WTC11 (cell line): ENCODE results near the gene DEPDC1B. TPM values are rescaled to one million over a fixed set of nuclear protein-coding genes. Genes with fewer than 3 reads are reported as not detected.

Source experiments
- ATAC-seq: fragments of 200-7000 bp; cut with Tn5 transposase; 2 replicates; pipeline ENCODE4 v1.10.0; 2021; ENCODE audit warnings: mild to moderate bottlenecking, moderate library complexity
- CTCF ChIA-PET: fragments of 300-600 bp; sonication (Branson Sonifier 250); formaldehyde crosslinking; loops from one replicate; lab custom pipeline; 2021; ENCODE audit warnings: antibody characterized with exemption; lab: Charles Lee
- POLR2A ChIA-PET: fragments of 350-600 bp; sonication (Branson Sonifier 250); formaldehyde crosslinking; loops from one replicate; lab custom pipeline; 2021; ENCODE audit warnings: antibody characterized with exemption; lab: Charles Lee
- DNase-seq: peaks from one replicate; pipeline ENCODE4 v3.0.0; 2021; ENCODE audit warnings: low spot score
- H3K27ac Mint-ChIP-seq: 2 replicates; pipeline ENCODE4 v1.8.0; 2021; ENCODE audit warnings: mixed read lengths
- H3K27me3 Mint-ChIP-seq: 2 replicates; pipeline ENCODE4 v1.8.0; 2021; ENCODE audit warnings: low read depth, mild to moderate bottlenecking, moderate library complexity, mixed read lengths
- H3K36me3 Mint-ChIP-seq: 2 replicates; pipeline ENCODE4 v1.8.0; 2021; ENCODE audit warnings: mixed read lengths
- H3K4me1 Mint-ChIP-seq: 2 replicates; pipeline ENCODE4 v1.8.0; 2022; ENCODE audit warnings: mixed read lengths
- H3K4me3 Mint-ChIP-seq: 2 replicates; pipeline ENCODE4 v1.8.0; 2021; ENCODE audit warnings: mild to moderate bottlenecking, moderate library complexity, mixed read lengths
- H3K9me3 Mint-ChIP-seq: 2 replicates; pipeline ENCODE4 v1.8.0; 2021; ENCODE audit warnings: mixed read lengths
- AFF4 ChIP-seq: sonication (generic); formaldehyde crosslinking; IDR thresholded peaks from 2 replicates; pipeline ENCODE4 v1.8.1; 2023; ENCODE audit warnings: mild to moderate bottlenecking, missing genetic modification reagents, borderline replicate concordance
- ATF1 ChIP-seq: sonication (generic); formaldehyde crosslinking; IDR thresholded peaks from 2 replicates; pipeline ENCODE4 v1.8.1; 2023; ENCODE audit warnings: mild to moderate bottlenecking, moderate library complexity, missing genetic modification reagents
- ATF3 ChIP-seq: sonication (generic); formaldehyde crosslinking; conservative IDR thresholded peaks from 2 replicates; pipeline ENCODE4 v1.8.1; 2022; ENCODE audit warnings: mild to moderate bottlenecking, missing genetic modification reagents
- CREB1 ChIP-seq: sonication (generic); formaldehyde crosslinking; IDR thresholded peaks from 2 replicates; pipeline ENCODE4 v1.8.0; 2023; ENCODE audit warnings: mild to moderate bottlenecking, missing genetic modification reagents
- ELF4 ChIP-seq: sonication (generic); formaldehyde crosslinking; IDR thresholded peaks from 2 replicates; pipeline ENCODE4 v1.8.1; 2022; ENCODE audit warnings: low read depth, mild to moderate bottlenecking, moderate library complexity, missing genetic modification reagents
- ERG ChIP-seq: fragments of 250-450 bp; sonication (Bioruptor Pico); IDR thresholded peaks from 2 replicates; pipeline ENCODE4 v1.8.0; 2021; ENCODE audit warnings: mild to moderate bottlenecking
- ESRRA ChIP-seq: sonication (generic); formaldehyde crosslinking; IDR thresholded peaks from 2 replicates; pipeline ENCODE4 v1.8.1; 2022; ENCODE audit warnings: mild to moderate bottlenecking, missing genetic modification reagents, borderline replicate concordance
- FOXK1 ChIP-seq: sonication (generic); formaldehyde crosslinking; IDR thresholded peaks from 2 replicates; pipeline ENCODE4 v1.8.0; 2022; ENCODE audit warnings: mild to moderate bottlenecking, moderate library complexity, missing genetic modification reagents
- IRF2 ChIP-seq: sonication (generic); formaldehyde crosslinking; IDR thresholded peaks from 2 replicates; pipeline ENCODE4 v1.8.0; 2022; ENCODE audit warnings: low read depth, missing genetic modification reagents, borderline replicate concordance
- JUN ChIP-seq: sonication (generic); formaldehyde crosslinking; IDR thresholded peaks from 2 replicates; pipeline ENCODE4 v1.8.0; 2023; ENCODE audit warnings: mild to moderate bottlenecking, missing genetic modification reagents
- MAX ChIP-seq: sonication (generic); formaldehyde crosslinking; IDR thresholded peaks from 2 replicates; pipeline ENCODE4 v1.8.0; 2022; ENCODE audit warnings: mild to moderate bottlenecking, missing genetic modification reagents
- NR1H2 ChIP-seq: sonication (generic); formaldehyde crosslinking; IDR thresholded peaks from 2 replicates; pipeline ENCODE4 v1.9.0; 2021; ENCODE audit warnings: mild to moderate bottlenecking, moderate library complexity, missing genetic modification reagents
- PRRX2 ChIP-seq: fragments of 250-450 bp; sonication (Bioruptor Pico); IDR thresholded peaks from 2 replicates; pipeline ENCODE4 v1.8.0; 2021; ENCODE audit warnings: mild to moderate bottlenecking
- SOX15 ChIP-seq: fragments of 250-450 bp; sonication (Bioruptor Pico); IDR thresholded peaks from 2 replicates; pipeline ENCODE4 v1.9.0; 2021; ENCODE audit warnings: mild to moderate bottlenecking
- SP1 ChIP-seq: sonication (generic); formaldehyde crosslinking; conservative IDR thresholded peaks from 2 replicates; pipeline ENCODE4 v1.8.1; 2022; ENCODE audit warnings: missing genetic modification reagents
- TCF7 ChIP-seq: sonication (generic); formaldehyde crosslinking; IDR thresholded peaks from 2 replicates; pipeline ENCODE4 v1.8.0; 2022; ENCODE audit warnings: mild to moderate bottlenecking, low read depth, missing genetic modification reagents, moderate library complexity
- TEAD4 ChIP-seq: sonication (generic); formaldehyde crosslinking; IDR thresholded peaks from 2 replicates; pipeline ENCODE4 v1.8.0; 2022; ENCODE audit warnings: mild to moderate bottlenecking, missing genetic modification reagents
- ZNF317 ChIP-seq: sonication (generic); formaldehyde crosslinking; IDR thresholded peaks from 2 replicates; pipeline ENCODE4 v1.8.1; 2023; ENCODE audit warnings: low read depth, mild to moderate bottlenecking, moderate library complexity, missing genetic modification reagents, borderline replicate concordance
- ZNF396 ChIP-seq: fragments of 250-450 bp; sonication (Bioruptor Pico); IDR thresholded peaks from 2 replicates; pipeline ENCODE4 v1.8.0; 2021; ENCODE audit warnings: mild to moderate bottlenecking, moderate library complexity, borderline replicate concordance
- total RNA-seq: library from RNA; stranded (reverse); gene quantifications from 3 replicates; pipeline ENCODE4 v1.2.3, GENCODE V29; 2021
- TF ChIP-seq, protein P1 (sequence below): fragments of 250-450 bp; sonication (Bioruptor Pico); IDR thresholded peaks from 2 replicates; pipeline ENCODE4 v1.9.0; 2021; ENCODE audit warnings: moderate library complexity, mild to moderate bottlenecking, inconsistent platforms, borderline replicate concordance
- TF ChIP-seq, protein P2 (sequence below): fragments of 200-600 bp; IDR thresholded peaks from 2 replicates; pipeline ENCODE4 v1.8.0; 2022; ENCODE audit warnings: antibody characterized with exemption
- TF ChIP-seq, protein P3 (sequence below): sonication (generic); formaldehyde crosslinking; IDR thresholded peaks from 2 replicates; pipeline ENCODE4 v1.8.0; 2022; ENCODE audit warnings: mild to moderate bottlenecking, missing genetic modification reagents
- TF ChIP-seq, protein P4 (sequence below): sonication (generic); formaldehyde crosslinking; IDR thresholded peaks from 2 replicates; pipeline ENCODE4 v1.8.0; 2022; ENCODE audit warnings: mild to moderate bottlenecking, missing genetic modification reagents

Gene DEPDC1B
- total RNA-seq, 1 experiment from 2014 or later, result 55.1 TPM

GRCh38 chr5:60638300-60638699 is 61.7 kb downstream of the DEPDC1B start:
- Mint-ChIP-seq H3K36me3 (peaks cover 41% of the 10 kb centered on the region), H3K4me1 (no peaks in the 10 kb centered on the region), H3K27ac (no peak overlapping the region)

DNA sequence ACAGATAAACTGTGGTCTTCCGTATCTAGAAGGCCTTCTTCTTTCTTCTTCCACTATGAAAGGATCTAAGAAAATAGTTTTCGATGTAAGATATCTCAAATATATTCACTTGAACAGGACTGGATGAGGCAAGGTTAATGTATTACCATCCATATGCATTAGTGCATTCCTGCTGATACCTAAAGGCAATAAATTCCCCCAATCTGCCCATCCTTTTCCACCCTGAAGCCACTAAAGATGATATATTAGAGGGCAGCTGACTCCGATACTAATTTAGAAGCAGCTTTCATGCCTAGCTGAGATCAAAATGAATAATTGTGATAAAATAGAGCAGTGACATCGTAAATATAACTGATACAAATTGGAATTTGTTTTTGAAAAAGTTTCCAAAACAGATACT is 63.3 kb downstream of the DEPDC1B start:
- H3K4me3 Mint-ChIP-seq, result no peak overlapping the region
- H3K9me3 Mint-ChIP-seq, result no peaks in the 10 kb centered on the region
- POLR2A ChIA-PET, result interaction anchor here (1.2 kb wide), 1 partner anchor 63 kb away, joined by 3 read pairs; the partner anchor contains the start of gene DEPDC1B
- no peak for DNase-seq
- ATAC-seq, result no peak
- H3K27ac Mint-ChIP-seq, result no peak overlapping the region
- CTCF ChIA-PET, result no interaction called here
- H3K36me3 Mint-ChIP-seq, result peaks cover 35% of the 10 kb centered on the region
- H3K27me3 Mint-ChIP-seq, result no peaks in the 10 kb centered on the region
- H3K4me1 Mint-ChIP-seq, result no peaks in the 10 kb centered on the region
- TF ChIP-seq ATF3 (CRISPR knock-in tag) (no peak), SOX15 (CRISPR knock-in tag) (no peak), AFF4 (CRISPR knock-in tag) (no peak), IRF2 (CRISPR knock-in tag) (no peak), ZNF317 (no peak), CREB1 (CRISPR knock-in tag) (no peak), TCF7 (no peak), ERG (no peak), ZNF396 (CRISPR knock-in tag) (no peak)
- TF ChIP-seq, protein P1, sequence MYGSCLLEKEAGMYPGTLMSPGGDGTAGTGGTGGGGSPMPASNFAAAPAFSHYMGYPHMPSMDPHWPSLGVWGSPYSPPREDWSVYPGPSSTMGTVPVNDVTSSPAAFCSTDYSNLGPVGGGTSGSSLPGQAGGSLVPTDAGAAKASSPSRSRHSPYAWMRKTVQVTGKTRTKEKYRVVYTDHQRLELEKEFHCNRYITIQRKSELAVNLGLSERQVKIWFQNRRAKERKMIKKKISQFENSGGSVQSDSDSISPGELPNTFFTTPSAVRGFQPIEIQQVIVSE (CRISPR knock-in tag), result no peak

More at GRCh38 chr5:60638300-60638699, 61.7 kb downstream of the DEPDC1B start:
- TF ChIP-seq SOX15 (CRISPR knock-in tag), result no peak
- no peak for TF ChIP-seq ELF4 (CRISPR knock-in tag)
- no peak for TF ChIP-seq TEAD4 (CRISPR knock-in tag)
- TF ChIP-seq FOXK1, result no peak
- TF ChIP-seq, protein P2, sequence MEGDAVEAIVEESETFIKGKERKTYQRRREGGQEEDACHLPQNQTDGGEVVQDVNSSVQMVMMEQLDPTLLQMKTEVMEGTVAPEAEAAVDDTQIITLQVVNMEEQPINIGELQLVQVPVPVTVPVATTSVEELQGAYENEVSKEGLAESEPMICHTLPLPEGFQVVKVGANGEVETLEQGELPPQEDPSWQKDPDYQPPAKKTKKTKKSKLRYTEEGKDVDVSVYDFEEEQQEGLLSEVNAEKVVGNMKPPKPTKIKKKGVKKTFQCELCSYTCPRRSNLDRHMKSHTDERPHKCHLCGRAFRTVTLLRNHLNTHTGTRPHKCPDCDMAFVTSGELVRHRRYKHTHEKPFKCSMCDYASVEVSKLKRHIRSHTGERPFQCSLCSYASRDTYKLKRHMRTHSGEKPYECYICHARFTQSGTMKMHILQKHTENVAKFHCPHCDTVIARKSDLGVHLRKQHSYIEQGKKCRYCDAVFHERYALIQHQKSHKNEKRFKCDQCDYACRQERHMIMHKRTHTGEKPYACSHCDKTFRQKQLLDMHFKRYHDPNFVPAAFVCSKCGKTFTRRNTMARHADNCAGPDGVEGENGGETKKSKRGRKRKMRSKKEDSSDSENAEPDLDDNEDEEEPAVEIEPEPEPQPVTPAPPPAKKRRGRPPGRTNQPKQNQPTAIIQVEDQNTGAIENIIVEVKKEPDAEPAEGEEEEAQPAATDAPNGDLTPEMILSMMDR, result no peak
- no peak for TF ChIP-seq NR1H2 (CRISPR knock-in tag)
- TF ChIP-seq ZNF317, result no peak
- TF ChIP-seq, protein P3, sequence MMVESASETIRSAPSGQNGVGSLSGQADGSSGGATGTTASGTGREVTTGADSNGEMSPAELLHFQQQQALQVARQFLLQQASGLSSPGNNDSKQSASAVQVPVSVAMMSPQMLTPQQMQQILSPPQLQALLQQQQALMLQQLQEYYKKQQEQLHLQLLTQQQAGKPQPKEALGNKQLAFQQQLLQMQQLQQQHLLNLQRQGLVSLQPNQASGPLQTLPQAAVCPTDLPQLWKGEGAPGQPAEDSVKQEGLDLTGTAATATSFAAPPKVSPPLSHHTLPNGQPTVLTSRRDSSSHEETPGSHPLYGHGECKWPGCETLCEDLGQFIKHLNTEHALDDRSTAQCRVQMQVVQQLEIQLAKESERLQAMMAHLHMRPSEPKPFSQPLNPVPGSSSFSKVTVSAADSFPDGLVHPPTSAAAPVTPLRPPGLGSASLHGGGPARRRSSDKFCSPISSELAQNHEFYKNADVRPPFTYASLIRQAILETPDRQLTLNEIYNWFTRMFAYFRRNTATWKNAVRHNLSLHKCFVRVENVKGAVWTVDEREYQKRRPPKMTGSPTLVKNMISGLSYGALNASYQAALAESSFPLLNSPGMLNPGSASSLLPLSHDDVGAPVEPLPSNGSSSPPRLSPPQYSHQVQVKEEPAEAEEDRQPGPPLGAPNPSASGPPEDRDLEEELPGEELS (CRISPR knock-in tag), result no peak
- TF ChIP-seq JUN (CRISPR knock-in tag), result no peak
- TF ChIP-seq PRRX2, result no peak
- TF ChIP-seq SP1 (CRISPR knock-in tag), result no peak
- TF ChIP-seq TCF7, result no peak
- no peak for TF ChIP-seq MAX (CRISPR knock-in tag)
- no peak for TF ChIP-seq ATF1 (CRISPR knock-in tag)
- TF ChIP-seq, protein P4, sequence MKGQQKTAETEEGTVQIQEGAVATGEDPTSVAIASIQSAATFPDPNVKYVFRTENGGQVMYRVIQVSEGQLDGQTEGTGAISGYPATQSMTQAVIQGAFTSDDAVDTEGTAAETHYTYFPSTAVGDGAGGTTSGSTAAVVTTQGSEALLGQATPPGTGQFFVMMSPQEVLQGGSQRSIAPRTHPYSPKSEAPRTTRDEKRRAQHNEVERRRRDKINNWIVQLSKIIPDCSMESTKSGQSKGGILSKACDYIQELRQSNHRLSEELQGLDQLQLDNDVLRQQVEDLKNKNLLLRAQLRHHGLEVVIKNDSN, result no peak
- TF ChIP-seq ESRRA (CRISPR knock-in tag), result no peak
- ChIA-PET POLR2A (interaction anchor here (0.7 kb wide), 1 partner anchor 23 kb away, joined by 3 read pairs; no protein-coding TSS in a partner anchor), CTCF (no interaction called here)
- no peak for DNase-seq
- ATAC-seq, result no peak
- H3K4me3 Mint-ChIP-seq, result no peak overlapping the region
- H3K27me3 Mint-ChIP-seq, result no peaks in the 10 kb centered on the region
- no peaks in the 10 kb centered on the region for H3K9me3 Mint-ChIP-seq
